OCI-LY1 (cell line): ENCODE measurements around the gene FAM151A.

Experiments used
- H2AFZ ChIP-seq: fragments of 200-600 bp; sonication (generic), shearing (Covaris generic); 2 replicates; pipeline ENCODE4 v1.6.0; 2014; ENCODE audit warnings: antibody characterized with exemption, mild to moderate bottlenecking, low read length
- H3F3A ChIP-seq: fragments of 200-600 bp; sonication (generic), shearing (Covaris generic); 2 replicates; pipeline ENCODE4 v1.6.0; 2014; ENCODE audit warnings: mild to moderate bottlenecking, antibody characterized with exemption, low read length, moderate library complexity; ENCODE audit not compliant: insufficient read depth
- H3K27ac ChIP-seq: fragments of 200-600 bp; sonication (generic); 2 replicates; pipeline ENCODE4 v1.5.1; 2014; ENCODE audit warnings: low read length, mixed run types, mild to moderate bottlenecking, low read depth; ENCODE audit not compliant: poor library complexity, severe bottlenecking
- H3K27me3 ChIP-seq: fragments of 200-600 bp; sonication (generic); 2 replicates; pipeline ENCODE4 v1.6.0; 2014; ENCODE audit warnings: antibody characterized with exemption, mild to moderate bottlenecking, low read length, moderate library complexity; ENCODE audit not compliant: insufficient read depth
- H3K36me3 ChIP-seq: fragments of 200-600 bp; sonication (generic); 2 replicates; pipeline ENCODE4 v1.6.1; 2014; ENCODE audit warnings: mild to moderate bottlenecking, antibody characterized with exemption, low read length, moderate library complexity, mixed read lengths; ENCODE audit not compliant: insufficient read depth
- H3K4me1 ChIP-seq: fragments of 200-600 bp; sonication (generic); 2 replicates; pipeline ENCODE4 v1.5.1; 2014; ENCODE audit warnings: mild to moderate bottlenecking, low read length, moderate library complexity; ENCODE audit not compliant: insufficient read depth, severe bottlenecking
- H3K4me2 ChIP-seq: fragments of 200-600 bp; sonication (generic), shearing (Covaris generic); 2 replicates; pipeline ENCODE4 v1.6.1; 2014; ENCODE audit warnings: low read length
- H3K4me3 ChIP-seq: fragments of 200-600 bp; sonication (generic); 2 replicates; pipeline ENCODE4 v1.5.1; 2014; ENCODE audit warnings: low read length, low read depth, mild to moderate bottlenecking, mixed read lengths; ENCODE audit not compliant: poor library complexity, severe bottlenecking
- H3K79me2 ChIP-seq: fragments of 200-600 bp; shearing (Covaris generic); 2 replicates; pipeline ENCODE4 v1.6.1; 2016; ENCODE audit warnings: mixed run types, low read length, mixed read lengths; ENCODE audit not compliant: insufficient read depth
- H3K9ac ChIP-seq: fragments of 200-600 bp; sonication (generic), shearing (Covaris generic); 2 replicates; pipeline ENCODE4 v1.6.1; 2014; ENCODE audit warnings: mild to moderate bottlenecking, low read length, mixed read lengths
- H3K9me2 ChIP-seq: fragments of 200-600 bp; sonication (generic), shearing (Covaris generic); 2 replicates; pipeline ENCODE4 v1.6.1; 2014; ENCODE audit warnings: low read depth, mild to moderate bottlenecking, low read length, mixed read lengths
- H3K9me3 ChIP-seq: fragments of 200-600 bp; shearing (Covaris generic); 2 replicates; pipeline ENCODE4 v1.6.1; 2014; ENCODE audit warnings: low read length, mixed read lengths
- H4K20me1 ChIP-seq: fragments of 200-600 bp; sonication (generic), shearing (Covaris generic); 2 replicates; pipeline ENCODE4 v1.6.0; 2016; ENCODE audit warnings: mild to moderate bottlenecking, low read length; ENCODE audit not compliant: insufficient read depth
- EZH2 ChIP-seq: fragments of 200-600 bp; sonication (generic), shearing (Covaris generic); IDR thresholded peaks from 2 replicates; pipeline ENCODE4 v1.8.0; 2017; ENCODE audit warnings: borderline replicate concordance, mixed run types, mild to moderate bottlenecking, antibody characterized with exemption, low read length, moderate library complexity, mixed read lengths
- TF ChIP-seq, protein P1 (sequence below): fragments of 200-600 bp; sonication (generic), shearing (Covaris generic); IDR thresholded peaks from 2 replicates; pipeline ENCODE4 v1.5.1; 2017; ENCODE audit warnings: mild to moderate bottlenecking, antibody characterized with exemption, low read length, moderate library complexity, mixed read lengths

The FAM151A gene

DNA sequence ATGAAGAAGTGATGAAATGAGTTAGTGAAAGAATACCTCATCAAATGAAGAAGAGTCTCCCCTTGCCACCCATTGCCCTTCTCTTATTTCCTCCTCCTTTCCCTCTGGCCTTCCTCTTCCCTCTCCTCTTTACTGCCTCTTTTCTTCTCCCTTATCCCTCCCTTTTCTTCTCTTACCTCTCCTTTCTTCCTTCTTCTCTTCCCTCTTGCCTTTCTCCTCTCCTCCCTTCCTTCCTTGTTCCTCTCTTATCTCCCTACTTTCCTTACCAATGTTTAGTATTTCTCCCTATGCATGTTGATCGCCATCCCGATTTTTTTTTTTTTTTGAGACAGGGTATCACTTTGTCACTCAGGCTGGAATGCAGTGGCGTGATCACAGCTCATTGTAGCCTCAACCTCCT lies 27.1 kb upstream of the FAM151A start:
- no peak overlapping the region for H3K4me2 ChIP-seq
- no peaks in the 10 kb centered on the region for H4K20me1 ChIP-seq
- H3K27ac ChIP-seq = no peak overlapping the region
- TF ChIP-seq, protein P1, sequence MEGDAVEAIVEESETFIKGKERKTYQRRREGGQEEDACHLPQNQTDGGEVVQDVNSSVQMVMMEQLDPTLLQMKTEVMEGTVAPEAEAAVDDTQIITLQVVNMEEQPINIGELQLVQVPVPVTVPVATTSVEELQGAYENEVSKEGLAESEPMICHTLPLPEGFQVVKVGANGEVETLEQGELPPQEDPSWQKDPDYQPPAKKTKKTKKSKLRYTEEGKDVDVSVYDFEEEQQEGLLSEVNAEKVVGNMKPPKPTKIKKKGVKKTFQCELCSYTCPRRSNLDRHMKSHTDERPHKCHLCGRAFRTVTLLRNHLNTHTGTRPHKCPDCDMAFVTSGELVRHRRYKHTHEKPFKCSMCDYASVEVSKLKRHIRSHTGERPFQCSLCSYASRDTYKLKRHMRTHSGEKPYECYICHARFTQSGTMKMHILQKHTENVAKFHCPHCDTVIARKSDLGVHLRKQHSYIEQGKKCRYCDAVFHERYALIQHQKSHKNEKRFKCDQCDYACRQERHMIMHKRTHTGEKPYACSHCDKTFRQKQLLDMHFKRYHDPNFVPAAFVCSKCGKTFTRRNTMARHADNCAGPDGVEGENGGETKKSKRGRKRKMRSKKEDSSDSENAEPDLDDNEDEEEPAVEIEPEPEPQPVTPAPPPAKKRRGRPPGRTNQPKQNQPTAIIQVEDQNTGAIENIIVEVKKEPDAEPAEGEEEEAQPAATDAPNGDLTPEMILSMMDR = no peak
- no peak for TF ChIP-seq EZH2
- H2AFZ ChIP-seq = no peak overlapping the region
- no peaks in the 10 kb centered on the region for H3K4me1 ChIP-seq
- no peaks in the 10 kb centered on the region for H3K27me3 ChIP-seq
- no peaks in the 10 kb centered on the region for H3K36me3 ChIP-seq
- H3K4me3 ChIP-seq = no peak overlapping the region
- H3K9me3 ChIP-seq = no peaks in the 10 kb centered on the region
- no peaks in the 10 kb centered on the region for H3F3A ChIP-seq
- H3K9ac ChIP-seq = no peak overlapping the region
- H3K9me2 ChIP-seq = no peaks in the 10 kb centered on the region
- no peaks in the 10 kb centered on the region for H3K79me2 ChIP-seq

GRCh38 chr1:54649921-54650320 lies 26.6 kb upstream of the FAM151A start:
- no peaks in the 10 kb centered on the region for H3K9me3 ChIP-seq
- no peak overlapping the region for H3K9ac ChIP-seq
- no peaks in the 10 kb centered on the region for H3K36me3 ChIP-seq
- no peak overlapping the region for H2AFZ ChIP-seq
- TF ChIP-seq, protein P1 = no peak
- no peak for TF ChIP-seq EZH2
- H4K20me1 ChIP-seq = no peaks in the 10 kb centered on the region
- H3K79me2 ChIP-seq = no peaks in the 10 kb centered on the region
- H3K4me2 ChIP-seq = no peak overlapping the region
- no peaks in the 10 kb centered on the region for H3K4me1 ChIP-seq
- no peak overlapping the region for H3K4me3 ChIP-seq
- no peaks in the 10 kb centered on the region for H3K27me3 ChIP-seq
- H3K27ac ChIP-seq = no peak overlapping the region
- no peaks in the 10 kb centered on the region for H3F3A ChIP-seq
- H3K9me2 ChIP-seq = no peaks in the 10 kb centered on the region

DNA sequence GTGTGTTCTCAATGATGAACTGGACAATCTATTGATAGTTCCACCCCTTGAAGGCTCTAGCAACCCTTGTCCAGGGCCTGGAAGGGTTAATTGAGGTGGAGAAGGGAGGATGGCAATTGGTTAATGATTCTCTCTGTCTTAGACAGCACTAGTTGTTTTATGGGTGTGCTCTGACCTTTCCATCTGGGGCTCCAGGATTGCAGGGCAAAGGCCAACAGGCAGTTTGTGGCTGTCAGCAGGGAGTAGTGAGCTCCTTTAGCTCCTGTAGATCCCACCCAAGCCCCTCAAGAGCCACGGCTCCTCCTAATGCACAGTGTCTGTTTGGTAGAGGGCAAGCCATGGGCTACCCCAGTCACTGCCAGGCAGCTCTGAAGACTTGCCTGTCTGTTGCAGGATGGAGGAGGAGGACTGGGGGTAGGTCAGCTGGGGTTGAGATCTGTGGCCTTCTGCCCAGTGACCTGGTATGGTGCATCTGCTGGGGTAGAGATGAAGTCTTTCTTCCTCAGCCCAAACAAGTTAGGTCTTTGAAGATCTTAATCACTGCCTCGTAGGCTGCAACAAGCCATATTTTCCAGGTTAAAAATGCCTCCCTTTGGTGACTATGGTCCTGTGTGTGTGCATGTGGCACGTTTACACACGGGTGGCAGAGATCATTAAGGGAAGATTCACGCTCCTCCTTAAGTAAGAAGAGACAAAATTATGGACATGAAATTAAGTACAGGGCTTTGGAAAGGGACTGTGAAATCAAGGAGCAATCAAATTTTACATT lies 26.0 kb upstream of the FAM151A start:
- Histone ChIP-seq H3K4me1 (no peaks in the 10 kb centered on the region), H4K20me1 (no peaks in the 10 kb centered on the region), H3K36me3 (no peaks in the 10 kb centered on the region), H3K4me2 (no peak overlapping the region), H3K9me2 (no peaks in the 10 kb centered on the region), H3K79me2 (no peaks in the 10 kb centered on the region), H3F3A (no peaks in the 10 kb centered on the region), H2AFZ (no peak overlapping the region), H3K4me3 (no peak overlapping the region), H3K27ac (no peak overlapping the region), H3K9ac (no peak overlapping the region), H3K27me3 (no peaks in the 10 kb centered on the region), H3K9me3 (no peaks in the 10 kb centered on the region)
- TF ChIP-seq EZH2 = no peak
- TF ChIP-seq, protein P1 = no peak
